CD4-positive, alpha-beta T cell (primary cell): ENCODE measurements around the gene RYR2. TPM values are rescaled to one million over a fixed set of nuclear protein-coding genes. Genes with fewer than 3 reads are reported as not detected.

Experiments used
- ATAC-seq: fragments of 200-7000 bp; cut with Tn5 transposase; one replicate; pipeline ENCODE4 v1.10.0; 2022; ENCODE audit warnings: mild to moderate bottlenecking; ENCODE audit not compliant: poor library complexity
- CTCF ChIA-PET: fragments of 350-600 bp; sonication (Branson Sonifier 250); formaldehyde crosslinking; loops from one replicate; lab custom pipeline; 2021; ENCODE audit warnings: antibody characterized with exemption, inconsistent platforms; lab: Charles Lee
- POLR2A ChIA-PET: fragments of 350-600 bp; sonication (Branson Sonifier 250); formaldehyde crosslinking; loops from one replicate; lab custom pipeline; 2021; ENCODE audit warnings: antibody characterized with exemption, inconsistent platforms; lab: Charles Lee
- DNase-seq, 14 experiments: peaks; one replicate each; pipeline ENCODE4 v3.0.0-alpha.2; 2013 to 2020; ENCODE audit warnings: mixed read lengths in 2 of 14
- H3K27ac ChIP-seq, 2 donors: one replicate each; pipeline versions ENCODE4 v1.5.1 to v1.7.0; 2013; ENCODE audit warnings: low read length in 2 of 2, low read depth in 1 of 2, mild to moderate bottlenecking in 1 of 2
- H3K27me3 ChIP-seq, 2 experiments: 1 replicate in 1 of 2; 2 replicates in 1 of 2; pipeline versions ENCODE4 v1.6.1 to v1.7.0; 2013; ENCODE audit warnings: low read length in 2 of 2, control low read depth in 1 of 2, mild to moderate bottlenecking in 1 of 2, moderate library complexity in 1 of 2; ENCODE audit not compliant: insufficient read depth in 2 of 2, control insufficient read depth in 1 of 2
- H3K36me3 ChIP-seq: one replicate; pipeline ENCODE4 v1.6.1; 2013; ENCODE audit warnings: low read length, control low read depth; ENCODE audit not compliant: insufficient read depth
- H3K4me1 ChIP-seq: one replicate; pipeline ENCODE4 v1.6.1; 2013; ENCODE audit warnings: low read length, control low read depth; ENCODE audit not compliant: insufficient read depth
- H3K4me3 ChIP-seq: one replicate; pipeline ENCODE4 v1.5.1; 2013; ENCODE audit warnings: mild to moderate bottlenecking, low read length, moderate library complexity
- H3K9me3 ChIP-seq, 2 experiments: 1 replicate in 1 of 2; 2 replicates in 1 of 2; pipeline versions ENCODE4 v1.6.1 to v1.7.0; 2013; ENCODE audit warnings: low read length in 2 of 2, mild to moderate bottlenecking in 2 of 2, control low read depth in 1 of 2, moderate library complexity in 1 of 2; ENCODE audit not compliant: control insufficient read depth in 1 of 2, insufficient read depth in 1 of 2
- H3K27ac Mint-ChIP-seq: one replicate; pipeline ENCODE4 v1.8.0; 2020; ENCODE audit warnings: mixed read lengths
- H3K27me3 Mint-ChIP-seq: one replicate; pipeline ENCODE4 v1.8.0; 2021; ENCODE audit warnings: mixed read lengths
- H3K36me3 Mint-ChIP-seq: one replicate; pipeline ENCODE4 v1.8.0; 2021; ENCODE audit warnings: low read depth, mixed read lengths
- H3K4me1 Mint-ChIP-seq: one replicate; pipeline ENCODE4 v1.8.0; 2021; ENCODE audit warnings: low read depth, mixed read lengths
- H3K4me3 Mint-ChIP-seq: one replicate; pipeline ENCODE4 v1.8.0; 2020; ENCODE audit warnings: mild to moderate bottlenecking, mixed read lengths
- H3K9me3 Mint-ChIP-seq: one replicate; pipeline ENCODE4 v1.8.0; 2020; ENCODE audit warnings: mixed read lengths
- CTCF ChIP-seq: fragments of 200-600 bp; IDR thresholded peaks from one replicate; pipeline ENCODE4 v1.8.0; 2022; ENCODE audit warnings: antibody characterized with exemption, mild to moderate bottlenecking
- intact Hi-C, 2 experiments: fragments of 100-400 bp; cut with DNase I in 1 of 2; cut with micrococcal nuclease in 1 of 2; formaldehyde crosslinking; loops; one replicate each; pipeline versions ENCODE4 v1.15.1 to v1.9.0; 2023 to 2025; cut with DNase I, micrococcal nuclease
- total RNA-seq, 174 experiments: library from RNA in 2 of 174; stranded (reverse) in 2 of 174; gene quantifications; one replicate each; pipeline ENCODE4 v1.2.3 and lab custom pipeline; 2021 to 2026

RYR2 gene
- total RNA-seq, 2 experiments from 2014 or later: not detected

GRCh38 chr1:237166086-237166485 is 124.1 kb downstream of the RYR2 start:
- no peaks in the 10 kb centered on the region for H3K9me3 Mint-ChIP-seq
- H3K27me3 Mint-ChIP-seq: peaks cover 5% of the 10 kb centered on the region
- no peak overlapping the region for H3K27ac Mint-ChIP-seq
- no peak overlapping the region for H3K4me3 Mint-ChIP-seq
- TF ChIP-seq CTCF: no peak
- Histone ChIP-seq H3K9me3 (no peaks in the 10 kb centered on the region), H3K27me3 (no peaks in the 10 kb centered on the region), H3K36me3 (no peaks in the 10 kb centered on the region), H3K4me1 (no peaks in the 10 kb centered on the region), H3K27ac (no peak overlapping the region), H3K4me3 (no peak overlapping the region)
- ATAC-seq (no peak), DNase-seq (no peak)
- ChIA-PET POLR2A (no interaction called here), CTCF (no interaction called here)
- no peaks in the 10 kb centered on the region for H3K4me1 Mint-ChIP-seq
- H3K36me3 Mint-ChIP-seq: no peaks in the 10 kb centered on the region
- intact Hi-C loops: no loop called here

- H3K4me3 ChIP-seq: no peak overlapping the region
- intact Hi-C loops: no loop called here
- no peak for DNase-seq
- H3K27me3 ChIP-seq: no peaks in the 10 kb centered on the region
- TF ChIP-seq CTCF: no peak
- POLR2A ChIA-PET: no interaction called here
- Mint-ChIP-seq H3K9me3 (no peaks in the 10 kb centered on the region), H3K27ac (no peak overlapping the region), H3K4me1 (no peaks in the 10 kb centered on the region), H3K4me3 (no peak overlapping the region), H3K36me3 (no peaks in the 10 kb centered on the region), H3K27me3 (peaks cover 5% of the 10 kb centered on the region)
- H3K4me1 ChIP-seq: no peaks in the 10 kb centered on the region
- no peak overlapping the region for H3K27ac ChIP-seq
- no peaks in the 10 kb centered on the region for H3K36me3 ChIP-seq
- H3K9me3 ChIP-seq: no peaks in the 10 kb centered on the region
- ATAC-seq: no peak
- CTCF ChIA-PET: no interaction called here
Observed at GRCh38 chr1:237166593-237167101, 124.7 kb downstream of the RYR2 start.

- no peaks in the 10 kb centered on the region for H3K9me3 Mint-ChIP-seq
- no peak overlapping the region for H3K4me3 ChIP-seq
- peaks cover 8% of the 10 kb centered on the region for H3K27me3 Mint-ChIP-seq
- no peaks in the 10 kb centered on the region for H3K36me3 Mint-ChIP-seq
- H3K4me1 Mint-ChIP-seq: no peaks in the 10 kb centered on the region
- H3K4me3 Mint-ChIP-seq: no peak overlapping the region
- DNase-seq (no peak), ATAC-seq (no peak)
- ChIA-PET CTCF (no interaction called here), POLR2A (no interaction called here)
- no peaks in the 10 kb centered on the region for H3K4me1 ChIP-seq
- H3K27me3 ChIP-seq: no peaks in the 10 kb centered on the region
- TF ChIP-seq CTCF: no peak
- H3K27ac ChIP-seq: no peak overlapping the region
- no peaks in the 10 kb centered on the region for H3K9me3 ChIP-seq
- intact Hi-C loops: no loop called here
- no peaks in the 10 kb centered on the region for H3K36me3 ChIP-seq
- H3K27ac Mint-ChIP-seq: no peak overlapping the region
Observed at GRCh38 chr1:237170149-237170548, 128.2 kb downstream of the RYR2 start.
